Measurements from ENCODE around the gene ATP8A1. TPM values are rescaled to one million over a fixed set of nuclear protein-coding genes. Genes with fewer than 3 reads are reported as not detected.

The ATP8A1 gene
- total RNA-seq, 1 donor from 2014 or later: 11.6 TPM

DNA sequence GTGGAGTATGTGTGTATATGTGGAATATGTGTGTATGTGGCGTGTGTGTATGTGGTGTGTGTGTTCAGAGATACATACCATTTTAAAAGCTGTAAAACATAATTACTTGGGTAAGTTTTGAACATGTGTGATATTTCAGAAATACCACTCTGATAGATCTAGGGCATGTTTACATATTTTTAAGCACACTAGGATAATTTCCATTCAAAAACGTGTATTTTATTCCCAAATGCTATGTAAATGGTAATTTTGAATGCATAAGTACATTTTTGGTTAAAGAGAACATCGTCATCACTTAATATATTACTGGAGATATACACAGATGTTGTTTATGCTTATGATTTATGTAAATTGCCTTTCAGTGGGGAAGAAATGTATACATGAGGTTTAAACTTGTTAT lies 294.3 kb downstream of the ATP8A1 start:
- H3K9me3 Mint-ChIP-seq: no peaks in the 10 kb centered on the region

GRCh38 chr4:42361456-42361855 lies 295.4 kb downstream of the ATP8A1 start:
- TF ChIP-seq CTCF (conservative IDR thresholded peaks at IDR 0.05): no peak
- no peak overlapping the region for H3K27ac Mint-ChIP-seq
- no peak for DNase-seq (ENCODE audit: extremely low spot score, unreplicated experiment)
- H3K4me3 Mint-ChIP-seq: no peak overlapping the region
- H3K27me3 Mint-ChIP-seq: peaks cover 34% of the 10 kb centered on the region
- no peaks in the 10 kb centered on the region for H3K36me3 Mint-ChIP-seq
- H3K9me3 Mint-ChIP-seq: no peaks in the 10 kb centered on the region
- no peaks in the 10 kb centered on the region for H3K4me1 Mint-ChIP-seq (ENCODE audit: unreplicated experiment)

More for the DNA sequence above, 294.3 kb downstream of the ATP8A1 start:
- no peak for TF ChIP-seq CTCF (conservative IDR thresholded peaks at IDR 0.05)
- H3K36me3 Mint-ChIP-seq: no peaks in the 10 kb centered on the region
- peaks cover 36% of the 10 kb centered on the region for H3K27me3 Mint-ChIP-seq
- H3K4me1 Mint-ChIP-seq (ENCODE audit: unreplicated experiment): no peaks in the 10 kb centered on the region
- no peak overlapping the region for H3K4me3 Mint-ChIP-seq
- no peak overlapping the region for H3K27ac Mint-ChIP-seq
- DNase-seq (ENCODE audit: extremely low spot score, unreplicated experiment): no peak

GRCh38 chr4:42360256-42360669 lies 296.6 kb downstream of the ATP8A1 start:
- no peaks in the 10 kb centered on the region for H3K36me3 Mint-ChIP-seq
- H3K27ac Mint-ChIP-seq: no peak overlapping the region
- no peak overlapping the region for H3K4me3 Mint-ChIP-seq
- no peaks in the 10 kb centered on the region for H3K9me3 Mint-ChIP-seq
- TF ChIP-seq CTCF (conservative IDR thresholded peaks at IDR 0.05): no peak
- no peak for DNase-seq (ENCODE audit: extremely low spot score, unreplicated experiment)
- H3K27me3 Mint-ChIP-seq: peaks cover 43% of the 10 kb centered on the region
- no peaks in the 10 kb centered on the region for H3K4me1 Mint-ChIP-seq (ENCODE audit: unreplicated experiment)

DNA sequence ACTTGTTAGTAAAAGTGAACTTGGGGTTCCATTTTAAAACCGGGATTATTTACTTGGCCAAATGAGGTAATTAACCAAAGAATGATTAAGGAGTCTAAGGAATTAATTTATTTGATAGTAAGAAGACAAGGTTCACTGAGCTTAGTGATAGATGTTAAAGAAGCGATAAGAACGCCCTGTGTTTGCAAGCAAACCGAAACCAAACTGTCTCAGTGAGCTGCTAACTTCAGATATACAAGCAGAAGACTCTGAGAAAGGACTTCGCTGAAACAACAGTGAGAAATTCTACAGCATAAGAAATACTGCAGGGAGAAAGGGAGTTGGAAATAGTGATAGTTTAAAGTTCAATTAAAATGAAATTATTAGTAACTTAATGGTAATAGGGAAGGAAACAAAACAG lies 297.2 kb downstream of the ATP8A1 start:
- no peaks in the 10 kb centered on the region for H3K4me1 Mint-ChIP-seq (ENCODE audit: unreplicated experiment)
- peaks cover 47% of the 10 kb centered on the region for H3K27me3 Mint-ChIP-seq
- no peak for TF ChIP-seq CTCF (conservative IDR thresholded peaks at IDR 0.05)
- no peaks in the 10 kb centered on the region for H3K9me3 Mint-ChIP-seq
- no peaks in the 10 kb centered on the region for H3K36me3 Mint-ChIP-seq
- H3K27ac Mint-ChIP-seq: no peak overlapping the region
- DNase-seq (ENCODE audit: extremely low spot score, unreplicated experiment): no peak
- no peak overlapping the region for H3K4me3 Mint-ChIP-seq

Other genes with a start within 250 kb of the ATP8A1 start
- not detected in 2 replicates for gene GRXCR1, start 235.6 kb upstream of the ATP8A1 start, total RNA-seq (ENCODE audit: low replicate concordance)

Data from type B pancreatic cell (in vitro differentiated cells).